ENCODE data around the gene MGME1. TPM values are rescaled to one million over a fixed set of nuclear protein-coding genes. Genes with fewer than 3 reads are reported as not detected.

Gene MGME1
- total and polyA plus RNA-seq, 9 of the 15 experiments (the other 6 are each of a cell fraction or from before 2014, with no cell fraction given): 13.4 to 45.1 (median 30.6) TPM

GRCh38 chr20:17969278-17969883, 563 bp downstream of the MGME1 start (continued):
- no peak; the same call in 1 of the 2 replicates for TF ChIP-seq NR2C2 (CRISPR knock-in tag; IDR thresholded peaks at IDR 0.05)
- TF ChIP-seq NR2C2 (tag; IDR thresholded peaks at IDR 0.05): peak; percentile 39
- TF ChIP-seq MLLT1 (IDR thresholded peaks at IDR 0.05): 0 out of 4 replicates have a peak, but pooled peaks of 1 of the 2 experiments have one; percentile 54
- TF ChIP-seq ZFP30 (CRISPR knock-in tag; IDR thresholded peaks at IDR 0.05; ENCODE audit: borderline replicate concordance): no peak
- no peak for TF ChIP-seq RBM25 (IDR thresholded peaks at IDR 0.05; ENCODE audit: low read depth, low read length, severe bottlenecking)
- no peak for TF ChIP-seq RBM22 (IDR thresholded peaks at IDR 0.05; ENCODE audit: low read depth, low read length, poor library complexity, severe bottlenecking)
- TF ChIP-seq TAF7 (tag; IDR thresholded peaks at IDR 0.05): 0 out of 2 replicates have a peak, but pooled peaks have one; percentile 53
- 0 out of 2 replicates have a peak, but pooled peaks have one; percentile 5 for TF ChIP-seq SUPT5H (IDR thresholded peaks at IDR 0.05)
- TF ChIP-seq E2F8 (IDR thresholded peaks at IDR 0.05; ENCODE audit: low read depth, partially characterized antibody): no peak
- TF ChIP-seq YY1 (IDR thresholded peaks at IDR 0.05; ENCODE audit: borderline replicate concordance in 1 of 3, control insufficient read depth in 1 of 3, extremely low read depth in 1 of 3, insufficient read depth in 3 of 3, insufficient read length in 1 of 3, insufficient replicate concordance in 2 of 3, low read depth in 1 of 3, low read length in 2 of 3): peak; percentile 42 to 89 (median 64)
- peak; percentile 3 for TF ChIP-seq TAF1 (IDR thresholded peaks at IDR 0.05; ENCODE audit: control insufficient read depth, extremely low read depth, insufficient read depth, low read length, severe bottlenecking)
- TF ChIP-seq ELF1 (tag; IDR thresholded peaks at IDR 0.05): peak; percentile 29; the same call in 1 of the 2 replicates
- peak; percentile 29 for TF ChIP-seq TAF9B (IDR thresholded peaks at IDR 0.05; ENCODE audit: partially characterized antibody)
- no peak for TF ChIP-seq ZBTB7A (IDR thresholded peaks at IDR 0.05; ENCODE audit: borderline replicate concordance, control insufficient read depth, low read depth, low read length)
- TF ChIP-seq ZBTB9 (CRISPR knock-in tag; IDR thresholded peaks at IDR 0.05): no peak
- no peak for TF ChIP-seq PYGO2 (tag; IDR thresholded peaks at IDR 0.05)
- TF ChIP-seq CEBPG (CRISPR knock-in tag; IDR thresholded peaks at IDR 0.05): no peak
- TF ChIP-seq CEBPG (tag; conservative IDR thresholded peaks at IDR 0.05 in 1 of 2, IDR thresholded peaks at IDR 0.05 in 1 of 2): no peak
- TF ChIP-seq POLR2H (tag; IDR thresholded peaks at IDR 0.05; ENCODE audit: low read depth): peak; percentile 39; the same call in 1 of the 2 replicates
- no peak for TF ChIP-seq ZNF57 (CRISPR knock-in tag; IDR thresholded peaks at IDR 0.05)
- TF ChIP-seq NFE2L1 (tag; IDR thresholded peaks at IDR 0.05; ENCODE audit: borderline replicate concordance, low read depth): no peak
